Activated CD4-positive, CD25-positive, alpha-beta regulatory T cell treated with anti-CD3 and anti-CD28 coated beads, Interleukin-2, amount 50 U/mL, for 16 hours (primary cell): ENCODE results near the gene NKD1.

Source experiments
- DNase-seq: peaks from one replicate; pipeline ENCODE4 v3.0.0-alpha.2; 2020; ENCODE audit warnings: low read depth, low spot score

Gene NKD1

GRCh38 chr16:50694206-50694605, 146.0 kb downstream of the NKD1 start:
- DNase-seq = no peak

GRCh38 chr16:50695017-50696000, 147.1 kb downstream of the NKD1 start:
- DNase-seq = no peak

GRCh38 chr16:50696126-50696525, 147.9 kb downstream of the NKD1 start:
- DNase-seq = no peak

DNA sequence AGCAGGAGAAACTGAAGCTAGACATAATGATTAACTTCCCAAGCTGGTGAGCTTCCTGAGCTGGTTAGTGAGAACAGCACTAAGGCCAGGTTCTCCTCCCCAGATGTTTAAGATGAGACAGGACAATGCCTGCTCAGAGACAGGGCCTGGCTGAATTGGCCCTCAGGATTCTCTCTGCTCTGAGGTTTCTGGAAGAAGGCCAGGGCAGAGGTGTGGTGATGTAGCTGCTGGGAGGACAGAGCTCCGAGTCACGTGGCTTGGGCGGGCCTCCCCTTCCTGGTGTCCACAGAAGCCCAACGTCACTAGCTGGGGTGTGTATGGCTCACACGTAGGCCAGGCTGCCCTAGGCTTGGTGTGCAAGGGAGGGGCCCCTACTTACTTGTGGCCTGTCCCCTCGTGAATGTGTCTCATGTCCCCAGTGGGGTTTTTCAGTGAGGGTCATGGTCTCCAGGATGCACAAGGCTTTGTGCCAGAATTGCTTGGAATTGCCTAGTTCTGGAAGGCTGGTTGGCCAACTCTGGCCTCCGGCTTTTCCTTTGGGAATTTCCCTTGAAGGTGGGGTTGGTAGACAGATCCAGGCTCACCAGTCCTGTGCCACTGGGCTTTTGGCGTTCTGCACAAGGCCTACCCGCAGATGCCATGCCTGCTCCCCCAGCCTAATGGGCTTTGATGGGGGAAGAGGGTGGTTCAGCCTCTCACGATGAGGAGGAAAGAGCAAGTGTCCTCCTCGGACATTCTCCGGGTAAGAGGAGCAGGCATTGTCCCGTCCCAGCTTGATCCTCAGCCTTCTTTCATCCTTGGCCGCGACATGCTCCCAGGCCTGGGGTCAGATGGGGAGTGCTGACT, 148.6 kb downstream of the NKD1 start:
- no peak for DNase-seq

DNA sequence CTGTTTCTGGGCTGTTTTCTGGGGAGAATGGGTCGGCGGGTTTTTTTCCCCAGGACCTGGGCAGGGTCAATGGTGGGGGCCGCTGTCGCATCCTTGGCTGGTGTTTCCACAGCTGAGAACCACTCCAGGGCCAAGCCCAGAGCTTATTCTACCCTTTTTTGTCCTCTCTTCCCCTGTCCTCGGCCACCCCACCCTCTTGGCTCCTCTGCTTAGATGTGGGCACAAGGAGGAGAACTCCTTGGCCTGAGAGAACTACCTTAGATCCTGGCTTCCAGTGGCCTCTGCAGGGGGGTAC, 149.2 kb downstream of the NKD1 start:
- no peak for DNase-seq

- no peak for DNase-seq
These were observed 149.9 kb downstream of the NKD1 start for GRCh38 chr16:50697881-50698767.
